Naive thymus-derived CD4-positive, alpha-beta T cell (primary cell): ENCODE data around the gene ATP6V1C2. TPM values are rescaled to one million over a fixed set of nuclear protein-coding genes. Genes with fewer than 3 reads are reported as not detected.
A peak's percentile ranks its signal among the peaks of the same experiment; 100 is the strongest.

Source experiments
- ATAC-seq: fragments of 150-1000 bp; cut with Tn5 transposase; 2 replicates; pipeline ENCODE4 v1.10.0; 2021; ENCODE audit warnings: mild to moderate bottlenecking, moderate library complexity
- CTCF ChIA-PET: fragments of 350-600 bp; sonication (Branson Sonifier 250); formaldehyde crosslinking; loops from one replicate; lab custom pipeline; 2021; ENCODE audit warnings: antibody characterized with exemption; lab: Charles Lee
- POLR2A ChIA-PET: fragments of 350-600 bp; sonication (Branson Sonifier 250); formaldehyde crosslinking; loops from one replicate; lab custom pipeline; 2021; ENCODE audit warnings: antibody characterized with exemption, inconsistent platforms; lab: Charles Lee
- DNase-seq, 9 donors: peaks; one replicate each; pipeline versions ENCODE4 v3.0.0 to v3.0.0-alpha.2; 2020 to 2022; ENCODE audit warnings: mixed read lengths in 1 of 9
- H3K27ac ChIP-seq: one replicate; pipeline ENCODE4 v1.7.0; 2013; ENCODE audit warnings: mild to moderate bottlenecking, low read depth, low read length, moderate library complexity
- H3K27me3 ChIP-seq, 2 donors: one replicate each; pipeline ENCODE4 v1.7.0; 2013; ENCODE audit warnings: low read length in 2 of 2, mild to moderate bottlenecking in 2 of 2, moderate library complexity in 2 of 2; ENCODE audit not compliant: control insufficient read depth in 2 of 2, insufficient read depth in 2 of 2
- H3K36me3 ChIP-seq, 3 experiments: 1 replicate in 2 of 3; 2 replicates in 1 of 3; pipeline ENCODE4 v1.7.0; 2013; ENCODE audit warnings: low read length in 3 of 3, mild to moderate bottlenecking in 3 of 3, moderate library complexity in 1 of 3; ENCODE audit not compliant: insufficient read depth in 3 of 3, control insufficient read depth in 2 of 3
- H3K4me1 ChIP-seq, 2 donors: one replicate each; pipeline ENCODE4 v1.7.0; 2013; ENCODE audit warnings: low read length in 2 of 2, mild to moderate bottlenecking in 2 of 2, moderate library complexity in 1 of 2; ENCODE audit not compliant: control insufficient read depth in 2 of 2, insufficient read depth in 2 of 2
- H3K4me3 ChIP-seq: 2 replicates; pipeline ENCODE4 v1.7.0; 2013; ENCODE audit warnings: mild to moderate bottlenecking, low read length
- H3K9me3 ChIP-seq, 3 experiments: 1 replicate in 2 of 3; 2 replicates in 1 of 3; pipeline ENCODE4 v1.7.0; 2013; ENCODE audit warnings: low read length in 3 of 3; ENCODE audit not compliant: control insufficient read depth in 2 of 3
- H3K27ac Mint-ChIP-seq, 9 donors: one replicate each; pipeline ENCODE4 v1.8.0; 2020 to 2022; ENCODE audit warnings: mixed read lengths in 9 of 9, mild to moderate bottlenecking in 8 of 9, moderate library complexity in 5 of 9, inconsistent platforms in 2 of 9
- H3K27me3 Mint-ChIP-seq, 5 donors: one replicate each; pipeline ENCODE4 v1.8.0; 2021 to 2022; ENCODE audit warnings: mixed read lengths in 5 of 5, mild to moderate bottlenecking in 1 of 5
- H3K36me3 Mint-ChIP-seq, 5 donors: one replicate each; pipeline ENCODE4 v1.8.0; 2020 to 2022; ENCODE audit warnings: mixed read lengths in 5 of 5, mild to moderate bottlenecking in 3 of 5, inconsistent platforms in 1 of 5
- H3K4me1 Mint-ChIP-seq, 7 donors: one replicate each; pipeline ENCODE4 v1.8.0; 2020 to 2022; ENCODE audit warnings: mixed read lengths in 7 of 7, mild to moderate bottlenecking in 3 of 7, inconsistent platforms in 1 of 7
- H3K4me3 Mint-ChIP-seq, 10 donors: one replicate each; pipeline ENCODE4 v1.8.0; 2020 to 2022; ENCODE audit warnings: mild to moderate bottlenecking in 10 of 10, mixed read lengths in 10 of 10, moderate library complexity in 6 of 10, inconsistent platforms in 2 of 10
- H3K9me3 Mint-ChIP-seq, 11 donors: one replicate each; pipeline ENCODE4 v1.8.0; 2020 to 2022; ENCODE audit warnings: mixed read lengths in 11 of 11, mild to moderate bottlenecking in 4 of 11, inconsistent platforms in 1 of 11, moderate library complexity in 1 of 11
- intact Hi-C, 2 donors: fragments of 100-400 bp; cut with micrococcal nuclease; formaldehyde crosslinking; loops; one replicate each; pipeline ENCODE4 v1.15.1; 2023
- polyA plus RNA-seq, 2 donors: library from polyadenylated mRNA; unstranded; fragments of 300-500 nt; fragmentation: Illumina TruSeq; gene quantifications; one replicate each; pipeline ENCODE4 v1.2.3, GENCODE V29; 2021
- total RNA-seq, 6 experiments: library from RNA in 5 of 6; stranded (reverse) in 5 of 6; gene quantifications; 1 replicate in 5 of 6; 2 replicates in 1 of 6; pipeline ENCODE4 v1.2.3 and lab custom pipeline; 2021 to 2026

The ATP6V1C2 gene
- total and polyA plus RNA-seq, 7 experiments from 2014 or later, result not detected

DNA sequence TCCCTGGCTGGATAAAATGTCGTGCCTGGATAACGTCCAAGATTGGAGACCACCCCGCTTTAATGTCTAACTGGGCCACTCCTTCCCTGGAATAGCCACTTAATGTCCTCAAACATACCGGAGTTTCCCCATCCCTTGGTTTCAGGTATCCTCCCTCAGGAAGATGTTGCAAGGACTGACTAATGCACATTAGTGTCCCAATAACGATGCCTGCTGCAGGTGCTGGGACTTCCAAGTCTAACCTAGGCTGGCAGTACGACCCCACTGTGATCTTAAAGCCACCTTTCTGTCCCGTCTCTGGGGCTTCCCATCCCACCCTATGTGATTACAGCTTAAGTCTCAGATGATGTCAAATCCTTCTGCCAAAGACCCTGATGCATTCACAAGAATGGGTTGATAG is 1.1 kb upstream of the ATP6V1C2 start:
- H3K27ac ChIP-seq, result no peak overlapping the region
- Mint-ChIP-seq H3K36me3 (peaks cover 0 to 4% (median 0%) of the 10 kb centered on the region in 5 donors), H3K27me3 (peaks cover 29 to 71% (median 46%) of the 10 kb centered on the region in 5 donors), H3K4me1 (peaks cover 0 to 19% (median 8%) of the 10 kb centered on the region in 7 donors), H3K4me3 (peak overlapping the region in 8 of 10 donors; percentile 29 to 70 (median 50)), H3K9me3 (no peaks in the 10 kb centered on the region), H3K27ac (no peak overlapping the region)
- ATAC-seq (no peak), DNase-seq (no peak)
- ChIA-PET CTCF (no interaction called here), POLR2A (no interaction called here)
- no peaks in the 10 kb centered on the region for H3K4me1 ChIP-seq
- H3K27me3 ChIP-seq, result peaks cover 8 to 9% of the 10 kb centered on the region in 2 donors
- H3K36me3 ChIP-seq, result no peaks in the 10 kb centered on the region
- H3K9me3 ChIP-seq, result no peaks in the 10 kb centered on the region
- no peak overlapping the region for H3K4me3 ChIP-seq
- intact Hi-C loops, result no loop called here

DNA sequence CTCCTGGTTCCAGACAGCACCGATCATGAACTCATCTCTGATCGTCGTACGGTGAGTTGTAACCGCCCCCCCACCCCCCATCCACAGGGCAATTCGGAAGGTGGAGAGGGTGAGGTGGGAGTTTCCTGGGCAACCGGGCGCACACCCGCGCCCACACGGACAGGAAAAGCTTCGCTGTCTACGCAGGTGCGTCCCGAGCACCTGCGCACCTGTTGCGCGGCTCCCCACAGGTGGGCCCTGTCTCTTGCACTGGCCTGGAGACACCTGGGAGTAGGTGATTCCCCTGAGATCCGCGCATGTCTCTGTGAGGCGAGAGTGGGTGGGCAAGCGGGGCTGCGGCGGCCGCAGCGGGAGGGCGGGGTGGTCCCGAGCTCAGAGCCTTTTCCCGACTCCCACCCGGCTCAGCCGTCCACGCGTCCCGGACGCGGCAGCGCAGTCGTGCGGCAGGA is 459 bp upstream of the ATP6V1C2 start:
- peaks cover 8 to 9% of the 10 kb centered on the region in 2 donors for H3K27me3 ChIP-seq
- no peaks in the 10 kb centered on the region for H3K4me1 ChIP-seq
- H3K9me3 ChIP-seq, result no peaks in the 10 kb centered on the region
- H3K36me3 Mint-ChIP-seq, result peaks cover 0 to 4% (median 0%) of the 10 kb centered on the region in 5 donors
- no peak overlapping the region for H3K27ac Mint-ChIP-seq
- H3K27me3 Mint-ChIP-seq, result peaks cover 29 to 72% (median 48%) of the 10 kb centered on the region in 5 donors
- ChIA-PET POLR2A (no interaction called here), CTCF (no interaction called here)
- H3K36me3 ChIP-seq, result no peaks in the 10 kb centered on the region
- H3K4me3 Mint-ChIP-seq, result peak overlapping the region in 8 of 10 donors; percentile 41 to 70 (median 54)
- no peak overlapping the region for H3K4me3 ChIP-seq
- H3K27ac ChIP-seq, result no peak overlapping the region
- DNase-seq, result no peak
- peak; percentile 40 for ATAC-seq
- H3K9me3 Mint-ChIP-seq, result no peaks in the 10 kb centered on the region
- intact Hi-C loops, result no loop called here
- H3K4me1 Mint-ChIP-seq, result peaks cover 0 to 19% (median 8%) of the 10 kb centered on the region in 7 donors

GRCh38 chr2:10722252-10722825 is 909 bp downstream of the ATP6V1C2 start:
- DNase-seq (no peak), ATAC-seq (no peak)
- Mint-ChIP-seq H3K27ac (no peak overlapping the region), H3K9me3 (no peaks in the 10 kb centered on the region), H3K4me1 (peaks cover 0 to 19% (median 8%) of the 10 kb centered on the region in 7 donors), H3K27me3 (peaks cover 29 to 72% (median 55%) of the 10 kb centered on the region in 5 donors), H3K36me3 (peaks cover 0 to 4% (median 0%) of the 10 kb centered on the region in 5 donors), H3K4me3 (peak overlapping the region; percentile 8 to 77 (median 59))
- Histone ChIP-seq H3K36me3 (no peaks in the 10 kb centered on the region), H3K4me1 (no peaks in the 10 kb centered on the region), H3K27ac (no peak overlapping the region), H3K9me3 (no peaks in the 10 kb centered on the region), H3K27me3 (peaks cover 8 to 9% of the 10 kb centered on the region in 2 donors), H3K4me3 (no peak overlapping the region)
- intact Hi-C loops, result no loop called here
- ChIA-PET POLR2A (no interaction called here), CTCF (no interaction called here)

GRCh38 chr2:10732924-10733565 is 11.6 kb downstream of the ATP6V1C2 start:
- POLR2A ChIA-PET, result no interaction called here
- H3K4me1 ChIP-seq, result no peaks in the 10 kb centered on the region
- H3K4me1 Mint-ChIP-seq, result peaks cover 0 to 2% (median 0%) of the 10 kb centered on the region in 7 donors
- no peaks in the 10 kb centered on the region for H3K9me3 Mint-ChIP-seq
- no peak overlapping the region for H3K4me3 ChIP-seq
- no peaks in the 10 kb centered on the region for H3K27me3 ChIP-seq
- intact Hi-C loops, result no loop called here
- no peak overlapping the region for H3K27ac ChIP-seq
- no peaks in the 10 kb centered on the region for H3K9me3 ChIP-seq
- no peak overlapping the region for H3K27ac Mint-ChIP-seq
- no peak overlapping the region for H3K4me3 Mint-ChIP-seq
- peaks cover 0 to 15% (median 6%) of the 10 kb centered on the region in 5 donors for H3K27me3 Mint-ChIP-seq
- H3K36me3 Mint-ChIP-seq, result no peaks in the 10 kb centered on the region
- CTCF ChIA-PET, result no interaction called here
- ATAC-seq (no peak), DNase-seq (no peak)
- no peaks in the 10 kb centered on the region for H3K36me3 ChIP-seq

DNA sequence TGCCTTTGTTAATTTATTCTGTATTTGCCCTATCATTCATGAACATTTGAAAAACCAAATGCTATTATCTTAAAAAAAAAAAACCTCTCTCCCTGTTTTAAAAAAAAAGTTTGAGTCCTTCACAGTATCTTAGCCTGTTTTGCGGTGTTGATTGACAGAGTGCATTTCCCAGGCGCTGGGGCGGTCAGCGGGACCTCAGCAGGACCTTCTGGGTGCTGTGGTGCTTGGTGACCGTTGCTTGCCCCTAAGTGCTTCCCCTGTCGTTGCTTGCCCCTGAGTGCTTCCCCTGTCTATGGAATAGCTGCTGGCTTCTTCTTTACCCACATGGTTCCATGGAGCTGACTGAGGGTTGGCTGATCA is 12.1 kb downstream of the ATP6V1C2 start:
- Mint-ChIP-seq H3K27ac (peak overlapping the region in 1 of 9 donors; percentile 12), H3K9me3 (no peaks in the 10 kb centered on the region), H3K36me3 (no peaks in the 10 kb centered on the region), H3K4me3 (no peak overlapping the region), H3K27me3 (peaks cover 0 to 15% (median 6%) of the 10 kb centered on the region in 5 donors), H3K4me1 (peaks cover 0 to 2% (median 0%) of the 10 kb centered on the region in 7 donors)
- no peaks in the 10 kb centered on the region for H3K9me3 ChIP-seq
- no peaks in the 10 kb centered on the region for H3K27me3 ChIP-seq
- DNase-seq (no peak), ATAC-seq (no peak)
- H3K36me3 ChIP-seq, result no peaks in the 10 kb centered on the region
- no peak overlapping the region for H3K27ac ChIP-seq
- no peak overlapping the region for H3K4me3 ChIP-seq
- intact Hi-C loops, result no loop called here
- ChIA-PET POLR2A (no interaction called here), CTCF (no interaction called here)
- no peaks in the 10 kb centered on the region for H3K4me1 ChIP-seq

DNA sequence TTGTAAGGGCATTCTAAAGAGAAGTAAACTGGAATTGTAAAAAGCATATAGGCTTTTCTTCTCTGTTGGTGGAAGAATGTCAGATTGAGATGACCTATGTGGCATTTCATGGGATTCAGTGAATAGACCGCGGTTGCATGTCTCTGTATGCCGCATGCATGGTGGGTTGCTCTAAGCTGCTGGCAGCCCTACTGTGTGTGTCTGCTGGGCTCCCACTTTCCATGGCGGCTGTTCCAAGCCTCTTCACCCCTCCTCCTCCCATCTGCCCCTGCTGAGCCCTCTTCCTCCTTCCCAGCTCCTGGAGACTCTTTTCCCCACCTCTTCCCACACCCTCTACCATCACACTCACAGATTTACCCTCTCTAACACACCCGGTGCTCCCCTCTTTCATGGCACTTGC is 12.6 kb downstream of the ATP6V1C2 start:
- DNase-seq (no peak), ATAC-seq (no peak)
- H3K27ac ChIP-seq, result no peak overlapping the region
- H3K9me3 Mint-ChIP-seq, result no peaks in the 10 kb centered on the region
- no peaks in the 10 kb centered on the region for H3K4me1 ChIP-seq
- no peaks in the 10 kb centered on the region for H3K27me3 ChIP-seq
- no peak overlapping the region for H3K4me3 Mint-ChIP-seq
- ChIA-PET CTCF (no interaction called here), POLR2A (no interaction called here)
- H3K9me3 ChIP-seq, result no peaks in the 10 kb centered on the region
- H3K4me1 Mint-ChIP-seq, result peaks cover 0 to 2% (median 0%) of the 10 kb centered on the region in 7 donors
- peak overlapping the region in 1 of 9 donors; percentile 12 for H3K27ac Mint-ChIP-seq
- peaks cover 0 to 15% (median 6%) of the 10 kb centered on the region in 5 donors for H3K27me3 Mint-ChIP-seq
- H3K36me3 Mint-ChIP-seq, result no peaks in the 10 kb centered on the region
- no peak overlapping the region for H3K4me3 ChIP-seq
- H3K36me3 ChIP-seq, result no peaks in the 10 kb centered on the region
- intact Hi-C loops, result no loop called here

- Histone ChIP-seq H3K4me3 (no peak overlapping the region), H3K9me3 (no peaks in the 10 kb centered on the region), H3K36me3 (no peaks in the 10 kb centered on the region), H3K27ac (no peak overlapping the region), H3K27me3 (no peaks in the 10 kb centered on the region), H3K4me1 (no peaks in the 10 kb centered on the region)
- no peak overlapping the region for H3K27ac Mint-ChIP-seq
- no peaks in the 10 kb centered on the region for H3K9me3 Mint-ChIP-seq
- peaks cover 0 to 12% (median 6%) of the 10 kb centered on the region in 5 donors for H3K27me3 Mint-ChIP-seq
- ATAC-seq, result no peak
- CTCF ChIA-PET, result no interaction called here
- POLR2A ChIA-PET, result no interaction called here
- peaks cover 0 to 1% (median 0%) of the 10 kb centered on the region in 7 donors for H3K4me1 Mint-ChIP-seq
- no peaks in the 10 kb centered on the region for H3K36me3 Mint-ChIP-seq
- intact Hi-C loops, result no loop called here
- no peak for DNase-seq
- H3K4me3 Mint-ChIP-seq, result no peak overlapping the region
These were observed 16.8 kb downstream of the ATP6V1C2 start for GRCh38 chr2:10738192-10738591.
